Endodermal cell (in vitro differentiated cells): ENCODE data around the gene MYH6. TPM values are rescaled to one million over a fixed set of nuclear protein-coding genes. Genes with fewer than 3 reads are reported as not detected.

Experiments
- DNase-seq: peaks from one replicate; pipeline ENCODE4 v3.0.0-alpha.2; 2017
- H3K27ac ChIP-seq: 2 replicates; pipeline ENCODE4 v1.5.1; 2013; ENCODE audit warnings: mild to moderate bottlenecking, low read depth, low read length, moderate library complexity
- H3K27me3 ChIP-seq: 2 replicates; pipeline ENCODE4 v1.6.1; 2013; ENCODE audit warnings: mild to moderate bottlenecking, low read length, moderate library complexity; ENCODE audit not compliant: insufficient read depth, control insufficient read depth, poor library complexity, severe bottlenecking
- H3K36me3 ChIP-seq: 2 replicates; pipeline ENCODE4 v1.7.0; 2013; ENCODE audit warnings: mild to moderate bottlenecking, low read length, moderate library complexity; ENCODE audit not compliant: control insufficient read depth, insufficient read depth
- H3K4me1 ChIP-seq: one replicate; pipeline ENCODE4 v1.7.0; 2013; ENCODE audit warnings: low read length; ENCODE audit not compliant: control insufficient read depth, insufficient read depth
- H3K4me3 ChIP-seq: 2 replicates; pipeline ENCODE4 v1.5.1; 2013; ENCODE audit warnings: mild to moderate bottlenecking, low read length, moderate library complexity
- H3K9ac ChIP-seq: 2 replicates; pipeline ENCODE4 v1.6.1; 2013; ENCODE audit warnings: mild to moderate bottlenecking, low read length, moderate library complexity; ENCODE audit not compliant: poor library complexity, severe bottlenecking; ENCODE audit errors: extremely low read depth
- H3K9me3 ChIP-seq: 2 replicates; pipeline ENCODE4 v1.6.1; 2013; ENCODE audit warnings: mild to moderate bottlenecking, low read length, moderate library complexity; ENCODE audit not compliant: control insufficient read depth
- H3K27ac Mint-ChIP-seq: 2 replicates; pipeline ENCODE4 v1.8.0; 2020; ENCODE audit warnings: mixed read lengths
- H3K27me3 Mint-ChIP-seq: 2 replicates; pipeline ENCODE4 v1.8.0; 2021; ENCODE audit warnings: mild to moderate bottlenecking, mixed read lengths; ENCODE audit not compliant: insufficient read depth
- H3K36me3 Mint-ChIP-seq: 2 replicates; pipeline ENCODE4 v1.8.0; 2020; ENCODE audit warnings: low read depth, mixed read lengths
- H3K4me1 Mint-ChIP-seq: 2 replicates; pipeline ENCODE4 v1.8.0; 2020; ENCODE audit warnings: mixed read lengths
- H3K4me3 Mint-ChIP-seq: 2 replicates; pipeline ENCODE4 v1.8.0; 2020; ENCODE audit warnings: mild to moderate bottlenecking, moderate library complexity, mixed read lengths
- H3K9me3 Mint-ChIP-seq: 2 replicates; pipeline ENCODE4 v1.8.0; 2020; ENCODE audit warnings: mild to moderate bottlenecking, mixed read lengths
- CTCF ChIP-seq: fragments of 200-600 bp; sonication (generic); conservative IDR thresholded peaks from 2 replicates; pipeline ENCODE4 v1.5.0; 2021; ENCODE audit warnings: antibody characterized with exemption, mild to moderate bottlenecking
- WGBS, 2 experiments: methylation state at CpG; one replicate each; pipeline versions ENCODE4 v1.1.5 to v1.1.7; 2013; ENCODE audit warnings: missing lambda C conversion rate in 2 of 2, mixed read lengths in 1 of 2; ENCODE audit not compliant: insufficient coverage in 1 of 2, insufficient read length in 1 of 2; 5-methylcytosine and 5-hydroxymethylcytosine counted together
- total RNA-seq, 2 donors: library from RNA; stranded (reverse); fragmentation: NEBNext Ultra II Directional in 1 of 2; extraction: Animal tissue kit (Norgen Biotek cat#: 25700) in 1 of 2; gene quantifications; 2 replicates in 1 of 2; 3 replicates in 1 of 2; pipeline ENCODE4 v1.2.1, GENCODE V29; 2021

MYH6 gene
- total RNA-seq, 2 donors from 2014 or later: not detected

GRCh38 chr14:23449314-23449713, 41.2 kb upstream of the MYH6 start:
- no peak for DNase-seq
- Mint-ChIP-seq H3K4me1 (peaks cover 10% of the 10 kb centered on the region), H3K27me3 (no peaks in the 10 kb centered on the region), H3K4me3 (no peak overlapping the region), H3K27ac (no peak overlapping the region), H3K36me3 (no peaks in the 10 kb centered on the region), H3K9me3 (no peaks in the 10 kb centered on the region)
- no peak overlapping the region for H3K9ac ChIP-seq
- no peaks in the 10 kb centered on the region for H3K27me3 ChIP-seq
- no peaks in the 10 kb centered on the region for H3K9me3 ChIP-seq
- H3K4me1 ChIP-seq: no peaks in the 10 kb centered on the region
- no peak overlapping the region for H3K4me3 ChIP-seq
- H3K36me3 ChIP-seq: no peaks in the 10 kb centered on the region
- 85 to 88% methylated on average over 1 of the region's 1 CpG for WGBS, 2 experiments
- TF ChIP-seq CTCF: no peak
- no peak overlapping the region for H3K27ac ChIP-seq

GRCh38 chr14:23447361-23448350, 39.6 kb upstream of the MYH6 start:
- DNase-seq: no peak
- TF ChIP-seq CTCF: no peak
- Mint-ChIP-seq H3K4me1 (peaks cover 19% of the 10 kb centered on the region), H3K36me3 (no peaks in the 10 kb centered on the region), H3K4me3 (no peak overlapping the region), H3K27ac (no peak overlapping the region), H3K9me3 (no peaks in the 10 kb centered on the region), H3K27me3 (peaks cover 4% of the 10 kb centered on the region)
- Histone ChIP-seq H3K27me3 (no peaks in the 10 kb centered on the region), H3K4me1 (peaks cover 12% of the 10 kb centered on the region), H3K4me3 (no peak overlapping the region), H3K9me3 (no peaks in the 10 kb centered on the region), H3K27ac (no peak overlapping the region), H3K36me3 (no peaks in the 10 kb centered on the region), H3K9ac (no peak overlapping the region)
- WGBS, 2 experiments: 94 to 95% methylated on average over 6 to 7 of the region's 7 CpGs

GRCh38 chr14:23446291-23446851, 38.3 kb upstream of the MYH6 start:
- DNase-seq: no peak
- Histone ChIP-seq H3K4me1 (peaks cover 13% of the 10 kb centered on the region), H3K4me3 (no peak overlapping the region), H3K36me3 (no peaks in the 10 kb centered on the region), H3K9me3 (no peaks in the 10 kb centered on the region), H3K27ac (no peak overlapping the region), H3K9ac (no peak overlapping the region), H3K27me3 (no peaks in the 10 kb centered on the region)
- Mint-ChIP-seq H3K27me3 (peaks cover 4% of the 10 kb centered on the region), H3K9me3 (no peaks in the 10 kb centered on the region), H3K27ac (no peak overlapping the region), H3K4me1 (peaks cover 24% of the 10 kb centered on the region), H3K4me3 (no peak overlapping the region), H3K36me3 (no peaks in the 10 kb centered on the region)
- WGBS, 2 experiments: 85 to 90% methylated on average over 3 to 4 of the region's 4 CpGs
- no peak for TF ChIP-seq CTCF
